Right lobe of liver (tissue), 4 donors: ENCODE measurements around the gene ERV3-1.

ENCODE experiments used
- POLR2A ChIP-seq: fragments of 450-650 bp; IDR thresholded peaks from one replicate; pipeline ENCODE4 v1.6.1; 2017; ENCODE audit warnings: antibody characterized with exemption, mild to moderate bottlenecking
- TF ChIP-seq, protein P1 (sequence below), 4 donors: fragments of 200-600 bp in 3 of 4; fragments of 450-650 bp in 1 of 4; IDR thresholded peaks; one replicate each; pipeline versions ENCODE4 v1.5.1 to v1.8.0; 2016 to 2022; ENCODE audit warnings: antibody characterized with exemption in 4 of 4, mild to moderate bottlenecking in 2 of 4
- donor health status: DM: no; HTN: no; CAD: no.
- donor health status: DM: no; HTN: no; CAD: no.
- donor health status: DM: no; HTN: yes; CAD: no.

- peak; percentile 96 for TF ChIP-seq POLR2A
- TF ChIP-seq, protein P1, sequence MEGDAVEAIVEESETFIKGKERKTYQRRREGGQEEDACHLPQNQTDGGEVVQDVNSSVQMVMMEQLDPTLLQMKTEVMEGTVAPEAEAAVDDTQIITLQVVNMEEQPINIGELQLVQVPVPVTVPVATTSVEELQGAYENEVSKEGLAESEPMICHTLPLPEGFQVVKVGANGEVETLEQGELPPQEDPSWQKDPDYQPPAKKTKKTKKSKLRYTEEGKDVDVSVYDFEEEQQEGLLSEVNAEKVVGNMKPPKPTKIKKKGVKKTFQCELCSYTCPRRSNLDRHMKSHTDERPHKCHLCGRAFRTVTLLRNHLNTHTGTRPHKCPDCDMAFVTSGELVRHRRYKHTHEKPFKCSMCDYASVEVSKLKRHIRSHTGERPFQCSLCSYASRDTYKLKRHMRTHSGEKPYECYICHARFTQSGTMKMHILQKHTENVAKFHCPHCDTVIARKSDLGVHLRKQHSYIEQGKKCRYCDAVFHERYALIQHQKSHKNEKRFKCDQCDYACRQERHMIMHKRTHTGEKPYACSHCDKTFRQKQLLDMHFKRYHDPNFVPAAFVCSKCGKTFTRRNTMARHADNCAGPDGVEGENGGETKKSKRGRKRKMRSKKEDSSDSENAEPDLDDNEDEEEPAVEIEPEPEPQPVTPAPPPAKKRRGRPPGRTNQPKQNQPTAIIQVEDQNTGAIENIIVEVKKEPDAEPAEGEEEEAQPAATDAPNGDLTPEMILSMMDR (IDR thresholded peaks at IDR 0.05): no peak
Measured at GRCh38 chr7:65006094-65006992, at the start of gene ERV3-1.
